Keratinocyte (primary cell): ENCODE data around the gene GYG2. TPM values are rescaled to one million over a fixed set of nuclear protein-coding genes. Genes with fewer than 3 reads are reported as not detected.

ENCODE experiments used
- DNase-seq: peaks from one replicate; pipeline ENCODE4 v3.0.0-alpha.2; 2011; ENCODE audit warnings: low read depth, missing footprints, low spot score
- FAIRE-seq: peaks from 2 replicates; lab custom pipeline; 2011; peaks lifted over from hg19 to GRCh38; lab: Jason Lieb, UNC
- H2AFZ ChIP-seq: 2 replicates; pipeline ENCODE4 v1.6.0; 2012; ENCODE audit warnings: low read length, control low read depth, inconsistent platforms; ENCODE audit not compliant: control insufficient read depth
- H3K27ac ChIP-seq: 2 replicates; pipeline ENCODE4 v1.5.1; 2011; ENCODE audit warnings: low read length; ENCODE audit not compliant: control insufficient read depth, insufficient read depth
- H3K27me3 ChIP-seq: 3 replicates; pipeline ENCODE4 v1.6.0; 2011; ENCODE audit warnings: low read length; ENCODE audit not compliant: control insufficient read depth, insufficient read depth; ENCODE audit errors: extremely low read depth
- H3K36me3 ChIP-seq, 2 experiments: 2 replicates in 1 of 2; 3 replicates in 1 of 2; pipeline ENCODE4 v1.5.1; 2011; ENCODE audit warnings: low read length in 2 of 2, mild to moderate bottlenecking in 1 of 2; ENCODE audit not compliant: control insufficient read depth in 2 of 2, insufficient read depth in 2 of 2; ENCODE audit errors: extremely low read depth in 1 of 2
- H3K4me1 ChIP-seq: 3 replicates; pipeline ENCODE4 v1.5.1; 2011; ENCODE audit warnings: low read length; ENCODE audit not compliant: control insufficient read depth, insufficient read depth; ENCODE audit errors: extremely low read depth
- H3K4me2 ChIP-seq: 3 replicates; pipeline ENCODE4 v1.6.0; 2011; ENCODE audit warnings: low read depth, low read length; ENCODE audit not compliant: control insufficient read depth, insufficient read depth; ENCODE audit errors: extremely low read depth
- H3K4me3 ChIP-seq, 3 experiments: fragments of 200-600 bp in 1 of 3; sonication (generic) in 1 of 3; 2 replicates in 2 of 3; 3 replicates in 1 of 3; pipeline ENCODE4 v1.5.1; 2011 to 2016; ENCODE audit warnings: low read length in 3 of 3, mild to moderate bottlenecking in 3 of 3, control low read depth in 2 of 3, inconsistent platforms in 1 of 3, low read depth in 1 of 3, mixed read lengths in 1 of 3, mixed run types in 1 of 3, moderate library complexity in 1 of 3; ENCODE audit not compliant: control insufficient read depth in 2 of 3, insufficient read depth in 2 of 3; ENCODE audit errors: extremely low read depth in 1 of 3
- H3K79me2 ChIP-seq: 2 replicates; pipeline ENCODE4 v1.6.0; 2012; ENCODE audit warnings: low read length; ENCODE audit not compliant: control insufficient read depth, insufficient read depth
- H3K9ac ChIP-seq: 3 replicates; pipeline ENCODE4 v1.6.0; 2011; ENCODE audit warnings: low read length; ENCODE audit not compliant: control insufficient read depth, insufficient read depth; ENCODE audit errors: extremely low read depth
- H3K9me1 ChIP-seq: 3 replicates; pipeline ENCODE4 v1.6.0; 2011; ENCODE audit warnings: low read length; ENCODE audit not compliant: control insufficient read depth, insufficient read depth; ENCODE audit errors: extremely low read depth
- H3K9me3 ChIP-seq: 2 replicates; pipeline ENCODE4 v1.5.1; 2012; ENCODE audit warnings: low read depth, low read length; ENCODE audit not compliant: control insufficient read depth
- H4K20me1 ChIP-seq: 3 replicates; pipeline ENCODE4 v1.6.0; 2011; ENCODE audit warnings: low read length; ENCODE audit not compliant: control insufficient read depth, insufficient read depth; ENCODE audit errors: extremely low read depth
- CTCF ChIP-seq, 3 experiments: IDR thresholded peaks in 1 of 3; conservative IDR thresholded peaks in 1 of 3; optimal IDR thresholded peaks in 1 of 3; 2 replicates in 2 of 3; 3 replicates in 1 of 3; pipeline versions ENCODE3 to v1.5.1; 2011; ENCODE audit warnings: low read length in 3 of 3, mild to moderate bottlenecking in 3 of 3, moderate library complexity in 2 of 3, control low read depth in 1 of 3, inconsistent platforms in 1 of 3; ENCODE audit not compliant: insufficient read depth in 2 of 3; ENCODE audit errors: extremely low read depth in 1 of 3
- EZH2 ChIP-seq: IDR thresholded peaks from one replicate; pipeline ENCODE4 v1.6.1; 2012; ENCODE audit warnings: inconsistent platforms, mild to moderate bottlenecking, low read length, moderate library complexity
- dilution Hi-C: fragments of 300-500 bp; cut with MboI; formaldehyde crosslinking; loops from one replicate; pipeline ENCODE4 v1.7.0; 2020; ENCODE audit warnings: low sequenced_read_pairs; ENCODE audit not compliant: extremely low pct_ligation_motif_present
- polyA plus RNA-seq, 5 experiments: library from polyadenylated mRNA; depleted of rRNA in 3 of 5; stranded (reverse) in 3 of 5; stranded (forward) in 1 of 5; unstranded in 1 of 5; fragments of >200 nt; gene quantifications; 1 replicate in 1 of 5; 2 replicates in 3 of 5; 3 replicates in 1 of 5; pipeline versions ENCODE4 v1.2.1 to v1.2.3, GENCODE V29; 2011 to 2012; ENCODE audit warnings: missing spikeins in 2 of 5, low read depth in 1 of 5, low replicate concordance in 1 of 5

The GYG2 gene
- polyA plus RNA-seq, 1 donor (not counting 4 experiments of a cell fraction or from before 2014, with no cell fraction given), result not detected

GRCh38 chrX:2841537-2841936, 12.8 kb downstream of the GYG2 start:
- Histone ChIP-seq H3K9me3 (peaks cover 2% of the 10 kb centered on the region), H3K27ac (no peak overlapping the region), H4K20me1 (no peaks in the 10 kb centered on the region), H3K4me3 (no peak overlapping the region), H3K4me2 (no peak overlapping the region), H3K27me3 (no peaks in the 10 kb centered on the region), H3K79me2 (no peaks in the 10 kb centered on the region), H3K9me1 (no peaks in the 10 kb centered on the region), H2AFZ (no peak overlapping the region), H3K36me3 (no peaks in the 10 kb centered on the region), H3K9ac (no peak overlapping the region), H3K4me1 (no peaks in the 10 kb centered on the region)
- DNase-seq (no peak), FAIRE-seq (no peak)
- dilution Hi-C loops, result no loop called here
- no peak for TF ChIP-seq EZH2
- TF ChIP-seq CTCF (optimal IDR thresholded peaks at IDR 0.05 in 1 of 3, IDR thresholded peaks at IDR 0.05 in 1 of 3, conservative IDR thresholded peaks at IDR 0.05 in 1 of 3; ENCODE audit: extremely low read depth in 1 of 3, insufficient read depth in 2 of 3, low read length in 3 of 3), result no peak

GRCh38 chrX:2846992-2847391, 18.3 kb downstream of the GYG2 start:
- Histone ChIP-seq H3K36me3 (no peaks in the 10 kb centered on the region), H2AFZ (no peak overlapping the region), H3K9ac (no peak overlapping the region), H3K9me3 (no peaks in the 10 kb centered on the region), H3K4me1 (no peaks in the 10 kb centered on the region), H3K4me3 (no peak overlapping the region), H3K27ac (no peak overlapping the region), H3K79me2 (no peaks in the 10 kb centered on the region), H3K9me1 (no peaks in the 10 kb centered on the region), H3K27me3 (no peaks in the 10 kb centered on the region), H3K4me2 (no peak overlapping the region), H4K20me1 (no peaks in the 10 kb centered on the region)
- TF ChIP-seq EZH2 (no peak), CTCF (optimal IDR thresholded peaks at IDR 0.05 in 1 of 3, IDR thresholded peaks at IDR 0.05 in 1 of 3, conservative IDR thresholded peaks at IDR 0.05 in 1 of 3; ENCODE audit: extremely low read depth in 1 of 3, insufficient read depth in 2 of 3, low read length in 3 of 3) (no peak)
- DNase-seq, result no peak
- FAIRE-seq, result no peak
- dilution Hi-C loops, result no loop called here
